HFFc6 (cell line): ENCODE data around the gene AP1S2. TPM values are rescaled to one million over a fixed set of nuclear protein-coding genes. Genes with fewer than 3 reads are reported as not detected.

Experiments used
- DNase-seq: peaks from one replicate; pipeline ENCODE4 v3.0.0-alpha.2; 2018
- H3K27ac Mint-ChIP-seq: 2 replicates; pipeline ENCODE4 v1.8.0; 2020; ENCODE audit warnings: mild to moderate bottlenecking, mixed read lengths
- H3K27me3 Mint-ChIP-seq: 2 replicates; pipeline ENCODE4 v1.8.0; 2021; ENCODE audit warnings: mild to moderate bottlenecking, moderate library complexity, mixed read lengths; ENCODE audit not compliant: insufficient read depth
- H3K36me3 Mint-ChIP-seq: 2 replicates; pipeline ENCODE4 v1.8.0; 2021; ENCODE audit warnings: low read depth, mixed read lengths
- H3K4me1 Mint-ChIP-seq: 2 replicates; pipeline ENCODE4 v1.8.0; 2020; ENCODE audit warnings: low read depth, mixed read lengths
- H3K4me3 Mint-ChIP-seq: 2 replicates; pipeline ENCODE4 v1.8.0; 2020; ENCODE audit warnings: mild to moderate bottlenecking, moderate library complexity, mixed read lengths
- H3K9me3 Mint-ChIP-seq: 2 replicates; pipeline ENCODE4 v1.8.0; 2020; ENCODE audit warnings: mild to moderate bottlenecking, mixed read lengths
- CTCF ChIP-seq: fragments of 200-600 bp; sonication (generic); IDR thresholded peaks from 2 replicates; pipeline ENCODE4 v1.5.0; 2021; ENCODE audit warnings: antibody characterized with exemption, mild to moderate bottlenecking
- total RNA-seq, 6 experiments: library from RNA; stranded (reverse); fragmentation: NEBNext Ultra II Directional; extraction: Animal tissue kit (Norgen Biotek cat#: 25700); gene quantifications; 2 replicates in 1 of 6; 3 replicates in 5 of 6; pipeline ENCODE4 v1.2.3, GENCODE V29; 2021

AP1S2 gene
- total RNA-seq, 6 experiments from 2014 or later: 18.5 to 23.0 (median 20.7) TPM

GRCh38 chrX:15855568-15856221 lies 1.1 kb upstream of the AP1S2 start:
- Mint-ChIP-seq H3K36me3 (no peaks in the 10 kb centered on the region), H3K9me3 (no peaks in the 10 kb centered on the region), H3K4me3 (peak overlapping the region; percentile 90), H3K27ac (peak overlapping the region; percentile 64), H3K4me1 (peaks cover 26% of the 10 kb centered on the region), H3K27me3 (no peaks in the 10 kb centered on the region)
- DNase-seq: no peak
- TF ChIP-seq CTCF: no peak

GRCh38 chrX:15854080-15854655 lies 445 bp downstream of the AP1S2 start:
- DNase-seq: peak; percentile 1

GRCh38 chrX:15853586-15854079 lies 980 bp downstream of the AP1S2 start:
- TF ChIP-seq CTCF: no peak
- Mint-ChIP-seq H3K4me3 (peak overlapping the region; percentile 76), H3K36me3 (no peaks in the 10 kb centered on the region), H3K9me3 (no peaks in the 10 kb centered on the region), H3K4me1 (peaks cover 39% of the 10 kb centered on the region), H3K27me3 (no peaks in the 10 kb centered on the region), H3K27ac (0 out of 2 replicates have a peak overlapping the region, but pooled peaks have one; percentile 21)
- no peak for DNase-seq

More at GRCh38 chrX:15854080-15854655, 445 bp downstream of the AP1S2 start:
- Mint-ChIP-seq H3K9me3 (no peaks in the 10 kb centered on the region), H3K27me3 (no peaks in the 10 kb centered on the region), H3K36me3 (no peaks in the 10 kb centered on the region), H3K4me3 (peak overlapping the region; percentile 76), H3K27ac (no peak overlapping the region), H3K4me1 (peaks cover 37% of the 10 kb centered on the region)
- TF ChIP-seq CTCF: peak; percentile 38; the same call in 1 of the 2 replicates

- Mint-ChIP-seq H3K36me3 (no peaks in the 10 kb centered on the region), H3K27ac (peak overlapping the region; percentile 13; the same call in 1 of the 2 replicates), H3K27me3 (no peaks in the 10 kb centered on the region; the same call in 1 of the 2 replicates), H3K4me3 (no peak overlapping the region), H3K4me1 (peaks cover 45% of the 10 kb centered on the region), H3K9me3 (no peaks in the 10 kb centered on the region)
- no peak for DNase-seq
- TF ChIP-seq CTCF: no peak; the same call in 1 of the 2 replicates
Measured at GRCh38 chrX:15849555-15849954, 5.1 kb downstream of the AP1S2 start.

GRCh38 chrX:15848576-15848975 lies 6.0 kb downstream of the AP1S2 start:
- H3K4me1 Mint-ChIP-seq: peaks cover 44% of the 10 kb centered on the region
- no peak overlapping the region for H3K27ac Mint-ChIP-seq
- H3K27me3 Mint-ChIP-seq: no peaks in the 10 kb centered on the region; the same call in 1 of the 2 replicates
- TF ChIP-seq CTCF: no peak
- no peaks in the 10 kb centered on the region for H3K9me3 Mint-ChIP-seq
- DNase-seq: no peak
- no peaks in the 10 kb centered on the region for H3K36me3 Mint-ChIP-seq
- no peak overlapping the region for H3K4me3 Mint-ChIP-seq
